ENCODE results near the gene SEMA3E.

Gene SEMA3E

GRCh38 chr7:83643739-83644138, 5.2 kb downstream of the SEMA3E start:
- CTCF ChIA-PET: interaction anchor here (1.1 to 1.3 kb wide), 2 partner anchors 12 to 14 kb away, joined by 3 to 4 read pairs; no protein-coding TSS in a partner anchor
- DNase-seq (ENCODE audit: extremely low spot score): no peak
- no peak for TF ChIP-seq CTCF (IDR thresholded peaks at IDR 0.05; ENCODE audit: control extremely low read depth, extremely low read depth, low read depth, missing control alignments)
- POLR2A ChIA-PET: no interaction called here

- TF ChIP-seq CTCF (IDR thresholded peaks at IDR 0.05; ENCODE audit: control extremely low read depth, extremely low read depth, low read depth, missing control alignments): no peak
- POLR2A ChIA-PET: no interaction called here
Observed at GRCh38 chr7:83643012-83643411, 5.9 kb downstream of the SEMA3E start.

GRCh38 chr7:83640731-83641537, 8.0 kb downstream of the SEMA3E start:
- ChIA-PET CTCF (interaction anchor here (0.9 to 1.0 kb wide), 3 partner anchors 12 to 44 kb away, joined by 3 read pairs; no protein-coding TSS in a partner anchor), POLR2A (no interaction called here)
- no peak for DNase-seq (ENCODE audit: extremely low spot score)
- TF ChIP-seq CTCF (IDR thresholded peaks at IDR 0.05; ENCODE audit: control extremely low read depth, extremely low read depth, low read depth, missing control alignments): no peak

More at GRCh38 chr7:83643012-83643411, 5.9 kb downstream of the SEMA3E start:
- CTCF ChIA-PET: interaction anchor here (1.1 to 1.3 kb wide), 2 partner anchors 13 to 15 kb away, joined by 3 to 4 read pairs; no protein-coding TSS in a partner anchor
- DNase-seq (ENCODE audit: extremely low spot score): no peak

GRCh38 chr7:83640240-83640639, 8.7 kb downstream of the SEMA3E start:
- no peak for DNase-seq (ENCODE audit: extremely low spot score)
- CTCF ChIA-PET: interaction anchor here (0.8 kb wide), 1 partner anchor 16 kb away, joined by 3 read pairs; no protein-coding TSS in a partner anchor
- no peak for TF ChIP-seq CTCF (IDR thresholded peaks at IDR 0.05; ENCODE audit: control extremely low read depth, extremely low read depth, low read depth, missing control alignments)
- POLR2A ChIA-PET: no interaction called here

GRCh38 chr7:83633516-83633915, 15.4 kb downstream of the SEMA3E start:
- ChIA-PET POLR2A (no interaction called here), CTCF (interaction anchor here (1.2 kb wide), 1 partner anchor 29 kb away, joined by 3 read pairs; no protein-coding TSS in a partner anchor)
- no peak for DNase-seq (ENCODE audit: extremely low spot score)
- TF ChIP-seq CTCF (IDR thresholded peaks at IDR 0.05; ENCODE audit: control extremely low read depth, extremely low read depth, low read depth, missing control alignments): no peak

GRCh38 chr7:83629117-83629880, 19.6 kb downstream of the SEMA3E start:
- CTCF ChIA-PET: interaction anchor here (1.2 to 1.4 kb wide), 2 partner anchors 12 to 13 kb away, joined by 3 read pairs; no protein-coding TSS in a partner anchor
- POLR2A ChIA-PET: no interaction called here

More at GRCh38 chr7:83629117-83629880, 19.6 kb downstream of the SEMA3E start:
- TF ChIP-seq CTCF (IDR thresholded peaks at IDR 0.05; ENCODE audit: control extremely low read depth, extremely low read depth, low read depth, missing control alignments): no peak
- no peak for DNase-seq (ENCODE audit: extremely low spot score)

All from GM10248 (cell line).